OCI-LY1 (cell line): Measurements from ENCODE around the gene FLYWCH1.

Experiments
- EZH2 ChIP-seq: fragments of 200-600 bp; sonication (generic), shearing (Covaris generic); IDR thresholded peaks from 2 replicates; pipeline ENCODE4 v1.8.0; 2017; ENCODE audit warnings: borderline replicate concordance, mixed run types, mild to moderate bottlenecking, antibody characterized with exemption, low read length, moderate library complexity, mixed read lengths
- TF ChIP-seq, protein P1 (sequence below): fragments of 200-600 bp; sonication (generic), shearing (Covaris generic); IDR thresholded peaks from 2 replicates; pipeline ENCODE4 v1.5.1; 2017; ENCODE audit warnings: mild to moderate bottlenecking, antibody characterized with exemption, low read length, moderate library complexity, mixed read lengths

DNA sequence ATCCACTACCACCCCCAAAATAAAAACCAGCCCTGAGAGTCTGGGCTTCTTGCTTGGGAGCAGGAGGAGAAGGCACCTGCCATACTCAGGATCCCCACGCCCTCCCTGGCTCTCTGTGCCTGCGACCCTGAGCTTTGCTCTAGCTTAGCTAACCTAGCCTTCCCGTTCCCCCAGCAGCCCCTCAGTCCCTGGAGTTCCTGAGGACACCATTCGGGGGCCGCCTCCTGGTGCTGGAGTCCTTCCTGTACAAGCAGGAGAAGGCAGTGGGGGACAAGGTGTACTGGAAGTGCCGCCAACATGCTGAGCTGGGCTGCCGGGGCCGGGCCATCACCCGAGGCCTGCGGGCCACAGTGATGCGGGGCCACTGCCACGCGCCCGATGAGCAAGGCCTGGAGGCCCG lies 18.5 kb downstream of the FLYWCH1 start:
- TF ChIP-seq, protein P1, sequence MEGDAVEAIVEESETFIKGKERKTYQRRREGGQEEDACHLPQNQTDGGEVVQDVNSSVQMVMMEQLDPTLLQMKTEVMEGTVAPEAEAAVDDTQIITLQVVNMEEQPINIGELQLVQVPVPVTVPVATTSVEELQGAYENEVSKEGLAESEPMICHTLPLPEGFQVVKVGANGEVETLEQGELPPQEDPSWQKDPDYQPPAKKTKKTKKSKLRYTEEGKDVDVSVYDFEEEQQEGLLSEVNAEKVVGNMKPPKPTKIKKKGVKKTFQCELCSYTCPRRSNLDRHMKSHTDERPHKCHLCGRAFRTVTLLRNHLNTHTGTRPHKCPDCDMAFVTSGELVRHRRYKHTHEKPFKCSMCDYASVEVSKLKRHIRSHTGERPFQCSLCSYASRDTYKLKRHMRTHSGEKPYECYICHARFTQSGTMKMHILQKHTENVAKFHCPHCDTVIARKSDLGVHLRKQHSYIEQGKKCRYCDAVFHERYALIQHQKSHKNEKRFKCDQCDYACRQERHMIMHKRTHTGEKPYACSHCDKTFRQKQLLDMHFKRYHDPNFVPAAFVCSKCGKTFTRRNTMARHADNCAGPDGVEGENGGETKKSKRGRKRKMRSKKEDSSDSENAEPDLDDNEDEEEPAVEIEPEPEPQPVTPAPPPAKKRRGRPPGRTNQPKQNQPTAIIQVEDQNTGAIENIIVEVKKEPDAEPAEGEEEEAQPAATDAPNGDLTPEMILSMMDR, result no peak
- TF ChIP-seq EZH2, result no peak
